ENCODE results near the gene CHRNE.

DNA sequence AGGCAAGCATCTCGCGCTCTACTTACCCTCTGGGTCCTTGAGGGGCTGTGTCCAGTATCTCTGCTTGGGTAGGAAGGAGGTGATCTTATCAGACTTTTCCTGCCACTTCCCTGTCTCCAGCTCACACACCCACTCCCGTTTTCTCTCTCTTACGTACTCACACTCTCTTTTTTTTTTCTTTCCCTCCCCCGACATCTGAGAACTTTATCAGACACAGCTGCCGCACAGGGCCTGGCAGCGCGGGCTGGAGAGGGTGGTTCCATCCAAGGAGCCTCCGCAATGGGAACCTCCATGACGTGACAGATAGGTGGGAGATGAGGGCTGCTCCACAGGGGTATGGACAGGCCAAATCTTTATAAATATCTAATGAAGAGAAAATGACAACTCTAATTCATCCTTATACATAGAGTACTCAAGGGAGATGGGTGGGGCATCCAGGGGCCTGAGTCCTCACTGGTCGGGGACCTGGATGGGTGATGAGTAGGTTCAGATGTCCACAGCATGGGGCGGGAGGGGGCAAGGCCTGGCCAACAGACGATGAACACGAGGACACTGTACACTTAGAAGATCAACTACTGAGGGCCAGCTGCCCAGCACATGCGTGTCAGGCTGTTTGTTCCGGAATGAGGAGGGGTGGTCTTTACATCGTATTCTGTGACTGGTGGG is 46.5 kb downstream of the CHRNE start:
- TF ChIP-seq POLR2A (IDR thresholded peaks at IDR 0.05; ENCODE audit: low read depth, low read length) (no peak), POLR2AphosphoS5 (IDR thresholded peaks at IDR 0.05; ENCODE audit: low read depth, low read length) (no peak)
